ENCODE data around the gene HAUS8.

- TF ChIP-seq NFIC (IDR thresholded peaks at IDR 0.05) (no peak), RAD21 (IDR thresholded peaks at IDR 0.05; ENCODE audit: low read depth) (no peak), EP300 (IDR thresholded peaks at IDR 0.05; ENCODE audit: borderline replicate concordance) (no peak), CREB1 (IDR thresholded peaks at IDR 0.05; ENCODE audit: low read depth) (no peak)
Observed at GRCh38 chr19:17101686-17102628, 26.7 kb upstream of the HAUS8 start.

All from Ishikawa (cell line).